Liver (tissue), 9 donors: ENCODE data around the gene GPR39. TPM values are rescaled to one million over a fixed set of nuclear protein-coding genes. Genes with fewer than 3 reads are reported as not detected.

ENCODE experiments used
- DNase-seq: peaks from one replicate; pipeline ENCODE4 v3.0.0-alpha.2; 2017; ENCODE audit warnings: low spot score
- H3K27ac ChIP-seq, 2 donors: one replicate each; pipeline ENCODE4 v1.7.0; 2013; ENCODE audit warnings: inconsistent platforms in 2 of 2, low read length in 2 of 2, control low read depth in 1 of 2, low read depth in 1 of 2, mild to moderate bottlenecking in 1 of 2
- H3K27me3 ChIP-seq, 4 donors: one replicate each; pipeline versions ENCODE4 v1.6.1 to v1.7.0; 2013; ENCODE audit warnings: low read length in 3 of 4, inconsistent platforms in 1 of 4, mild to moderate bottlenecking in 1 of 4, moderate library complexity in 1 of 4; ENCODE audit not compliant: control insufficient read depth in 4 of 4, insufficient read depth in 4 of 4
- H3K36me3 ChIP-seq, 4 donors: one replicate each; pipeline versions ENCODE4 v1.6.1 to v1.7.0; 2013; ENCODE audit warnings: low read length in 3 of 4, mild to moderate bottlenecking in 3 of 4, low read depth in 1 of 4, moderate library complexity in 1 of 4; ENCODE audit not compliant: control insufficient read depth in 4 of 4, insufficient read depth in 3 of 4
- H3K4me1 ChIP-seq, 4 donors: one replicate each; pipeline versions ENCODE4 v1.6.1 to v1.7.0; 2013; ENCODE audit warnings: low read length in 3 of 4, mild to moderate bottlenecking in 3 of 4, moderate library complexity in 1 of 4; ENCODE audit not compliant: control insufficient read depth in 4 of 4, insufficient read depth in 4 of 4
- H3K4me3 ChIP-seq, 3 donors: one replicate each; pipeline versions ENCODE4 v1.6.1 to v1.7.0; 2013; ENCODE audit warnings: low read length in 3 of 3, control low read depth in 1 of 3, low read depth in 1 of 3, mild to moderate bottlenecking in 1 of 3
- H3K9ac ChIP-seq, 2 donors: one replicate each; pipeline ENCODE4 v1.7.0; 2013; ENCODE audit warnings: low read length in 2 of 2, mild to moderate bottlenecking in 2 of 2, moderate library complexity in 2 of 2, control low read depth in 1 of 2, low read depth in 1 of 2
- H3K9me3 ChIP-seq, 4 donors: one replicate each; pipeline versions ENCODE4 v1.6.1 to v1.7.0; 2013; ENCODE audit warnings: low read length in 3 of 4; ENCODE audit not compliant: control insufficient read depth in 4 of 4
- FOXA1 ChIP-seq: IDR thresholded peaks from 2 replicates; pipeline ENCODE4 v1.6.1; 2016; ENCODE audit warnings: antibody characterized with exemption
- FOXA2 ChIP-seq: IDR thresholded peaks from 2 replicates; pipeline ENCODE4 v1.6.1; 2016; ENCODE audit warnings: antibody characterized with exemption
- GABPA ChIP-seq, 2 donors: IDR thresholded peaks in 1 of 2; conservative IDR thresholded peaks in 1 of 2; 2 replicates each; pipeline ENCODE4 v1.6.1; 2016; ENCODE audit warnings: antibody characterized with exemption in 2 of 2, mild to moderate bottlenecking in 1 of 2, moderate library complexity in 1 of 2
- HNF4A ChIP-seq, 2 donors: conservative IDR thresholded peaks; 2 replicates each; pipeline ENCODE4 v1.6.1; 2016; ENCODE audit warnings: antibody characterized with exemption in 2 of 2, mild to moderate bottlenecking in 2 of 2
- HNF4G ChIP-seq: IDR thresholded peaks from 2 replicates; pipeline ENCODE4 v1.6.1; 2016; ENCODE audit warnings: antibody characterized with exemption
- JUND ChIP-seq, 2 donors: IDR thresholded peaks; 2 replicates each; pipeline ENCODE4 v1.6.1; 2016; ENCODE audit warnings: antibody characterized with exemption in 2 of 2
- NR2F2 ChIP-seq: IDR thresholded peaks from 2 replicates; pipeline ENCODE4 v1.6.1; 2016; ENCODE audit warnings: antibody characterized with exemption
- RAD21 ChIP-seq, 2 donors: IDR thresholded peaks; 2 replicates each; pipeline ENCODE4 v1.6.1; 2016; ENCODE audit warnings: antibody characterized with exemption in 2 of 2, mild to moderate bottlenecking in 2 of 2
- SP1 ChIP-seq: IDR thresholded peaks from 2 replicates; pipeline ENCODE4 v1.6.1; 2018; ENCODE audit warnings: antibody characterized with exemption, mild to moderate bottlenecking
- TAF1 ChIP-seq: conservative IDR thresholded peaks from 2 replicates; pipeline ENCODE4 v1.6.1; 2016; ENCODE audit warnings: antibody characterized with exemption, mild to moderate bottlenecking
- YY1 ChIP-seq: IDR thresholded peaks from 2 replicates; pipeline ENCODE4 v1.6.1; 2016; ENCODE audit warnings: antibody characterized with exemption, mild to moderate bottlenecking
- WGBS: extraction: QIAGEN DNeasy Blood & Tissue Kit; methylation state at CpG from one replicate; pipeline ENCODE4 v1.1.7; 2013; 5-methylcytosine and 5-hydroxymethylcytosine counted together
- polyA plus RNA-seq, 2 donors: library from polyadenylated mRNA; stranded (reverse) in 1 of 2; unstranded in 1 of 2; fragments of 200-250 nt in 1 of 2; fragments of >200 nt in 1 of 2; fragmentation: Nextera tagmentation in 1 of 2; extraction: Ambion mirVana in 1 of 2; gene quantifications; one replicate each; pipeline versions ENCODE4 v1.2.1 to v1.2.3, GENCODE V29; 2013 to 2015
- total RNA-seq, 2 donors: library from RNA; depleted of rRNA; stranded (reverse); fragments of >200 nt; gene quantifications; one replicate each; pipeline ENCODE4 v1.2.3, GENCODE V29; 2014
- TF ChIP-seq, protein P1 (sequence below): IDR thresholded peaks from 2 replicates; pipeline ENCODE4 v1.6.1; 2016; ENCODE audit warnings: antibody characterized with exemption
- TF ChIP-seq, protein P2 (sequence below): IDR thresholded peaks from 2 replicates; pipeline ENCODE4 v1.6.1; 2016; ENCODE audit warnings: antibody characterized with exemption
- TF ChIP-seq, protein P3 (sequence below): IDR thresholded peaks from 2 replicates; pipeline ENCODE4 v1.6.1; 2016; ENCODE audit warnings: antibody characterized with exemption
- TF ChIP-seq, protein P4 (sequence below): IDR thresholded peaks from 2 replicates; pipeline ENCODE4 v1.6.1; 2016; ENCODE audit warnings: antibody characterized with exemption, mild to moderate bottlenecking
- donor health status: healthy.
- donor health status: healthy.
- donor health status: healthy.
- donor health status: healthy.
- donor health status: healthy.

GPR39 gene
- total and polyA plus RNA-seq, 4 donors: 2.2 to 13.0 (median 2.8) TPM

DNA sequence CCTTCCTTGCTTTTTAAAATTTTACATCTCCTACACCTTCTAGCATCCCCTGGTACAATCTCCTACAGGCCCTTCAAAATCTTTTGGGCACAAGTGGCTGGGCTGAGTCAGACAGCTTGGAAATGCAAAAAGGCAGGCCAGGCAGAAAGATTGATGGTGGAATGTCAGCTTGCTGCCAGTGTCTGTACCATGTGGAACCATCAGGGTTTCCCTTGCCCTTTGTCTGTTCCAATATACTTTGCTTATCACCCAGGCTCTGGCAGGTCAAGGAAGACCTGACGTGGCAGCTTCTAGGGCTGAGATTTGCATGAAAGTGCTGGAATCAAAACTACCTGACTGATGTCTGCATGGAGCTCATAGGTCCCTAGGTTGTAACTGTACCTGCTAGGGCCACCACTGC is 33.3 kb downstream of the GPR39 start:
- Histone ChIP-seq H3K36me3 (no peaks in the 10 kb centered on the region), H3K27ac (no peak overlapping the region), H3K27me3 (no peaks in the 10 kb centered on the region), H3K4me1 (no peaks in the 10 kb centered on the region), H3K9ac (no peak overlapping the region), H3K9me3 (no peaks in the 10 kb centered on the region), H3K4me3 (no peak overlapping the region)
- no peak for TF ChIP-seq RAD21 (IDR thresholded peaks at IDR 0.05)
- TF ChIP-seq YY1: no peak
- TF ChIP-seq HNF4A (conservative IDR thresholded peaks at IDR 0.05): no peak
- 91% methylated on average over 1 of the region's 1 CpG for WGBS
- DNase-seq: no peak

DNA sequence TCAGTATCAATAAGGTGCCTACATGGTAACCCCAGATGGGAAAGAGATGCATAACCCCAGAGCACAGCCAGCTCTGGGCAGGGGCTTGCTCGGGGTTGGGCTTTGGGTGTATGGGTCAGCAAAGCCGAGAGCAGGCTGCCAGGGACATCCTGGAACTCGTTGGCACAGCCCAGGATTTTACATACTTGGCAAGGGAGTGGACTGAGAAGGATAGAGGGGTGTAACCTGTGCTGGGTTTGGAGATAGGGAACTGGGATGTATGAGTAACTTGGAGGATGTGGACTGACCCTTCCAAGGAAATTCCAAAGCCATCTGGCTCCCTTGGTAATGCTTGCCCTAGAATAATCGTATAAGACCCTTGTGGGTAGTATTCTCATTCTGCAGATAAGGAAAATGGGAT is 44.2 kb downstream of the GPR39 start:
- WGBS: 76% methylated on average over 4 of the region's 4 CpGs

DNA sequence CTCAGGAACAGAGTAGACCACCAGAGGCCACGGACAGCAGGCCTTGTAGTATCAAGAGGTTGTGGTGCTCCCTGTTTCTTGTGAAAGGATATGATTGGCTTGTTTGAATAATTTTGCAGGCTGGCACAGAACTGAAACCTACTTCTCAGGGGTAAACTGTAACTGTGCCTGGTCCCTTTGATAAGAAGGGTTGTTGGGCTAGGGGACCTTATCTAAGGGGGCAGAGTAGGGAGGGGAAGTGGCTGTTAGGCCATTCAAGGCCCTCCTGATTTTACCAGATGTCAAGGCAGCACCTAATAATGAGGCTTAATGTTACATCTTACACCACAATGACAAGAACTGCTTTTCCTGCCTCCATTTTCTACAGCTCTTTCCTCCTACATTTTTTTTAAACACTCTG is 45.6 kb downstream of the GPR39 start:
- Histone ChIP-seq H3K27ac (no peak overlapping the region), H3K9me3 (peaks cover 30 to 52% (median 33%) of the 10 kb centered on the region in 4 donors), H3K4me3 (peak overlapping the region in 1 of 3 donors; percentile 20), H3K4me1 (no peaks in the 10 kb centered on the region), H3K36me3 (peaks cover 0 to 14% (median 1%) of the 10 kb centered on the region in 4 donors), H3K27me3 (no peaks in the 10 kb centered on the region), H3K9ac (no peak overlapping the region)
- 84% methylated on average over 1 of the region's 1 CpG for WGBS
- no peak for DNase-seq
- TF ChIP-seq TAF1 (no peak), NR2F2 (no peak), FOXA1 (no peak), HNF4G (no peak)
- TF ChIP-seq, protein P1, sequence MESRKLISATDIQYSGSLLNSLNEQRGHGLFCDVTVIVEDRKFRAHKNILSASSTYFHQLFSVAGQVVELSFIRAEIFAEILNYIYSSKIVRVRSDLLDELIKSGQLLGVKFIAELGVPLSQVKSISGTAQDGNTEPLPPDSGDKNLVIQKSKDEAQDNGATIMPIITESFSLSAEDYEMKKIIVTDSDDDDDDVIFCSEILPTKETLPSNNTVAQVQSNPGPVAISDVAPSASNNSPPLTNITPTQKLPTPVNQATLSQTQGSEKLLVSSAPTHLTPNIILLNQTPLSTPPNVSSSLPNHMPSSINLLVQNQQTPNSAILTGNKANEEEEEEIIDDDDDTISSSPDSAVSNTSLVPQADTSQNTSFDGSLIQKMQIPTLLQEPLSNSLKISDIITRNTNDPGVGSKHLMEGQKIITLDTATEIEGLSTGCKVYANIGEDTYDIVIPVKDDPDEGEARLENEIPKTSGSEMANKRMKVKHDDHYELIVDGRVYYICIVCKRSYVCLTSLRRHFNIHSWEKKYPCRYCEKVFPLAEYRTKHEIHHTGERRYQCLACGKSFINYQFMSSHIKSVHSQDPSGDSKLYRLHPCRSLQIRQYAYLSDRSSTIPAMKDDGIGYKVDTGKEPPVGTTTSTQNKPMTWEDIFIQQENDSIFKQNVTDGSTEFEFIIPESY: no peak
- TF ChIP-seq, protein P2, sequence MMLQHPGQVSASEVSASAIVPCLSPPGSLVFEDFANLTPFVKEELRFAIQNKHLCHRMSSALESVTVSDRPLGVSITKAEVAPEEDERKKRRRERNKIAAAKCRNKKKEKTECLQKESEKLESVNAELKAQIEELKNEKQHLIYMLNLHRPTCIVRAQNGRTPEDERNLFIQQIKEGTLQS: no peak

More for the DNA sequence above, 44.2 kb downstream of the GPR39 start:
- Histone ChIP-seq H3K9ac (no peak overlapping the region), H3K36me3 (peaks cover 0 to 11% (median 1%) of the 10 kb centered on the region in 4 donors), H3K4me1 (no peaks in the 10 kb centered on the region), H3K9me3 (peaks cover 20 to 38% (median 23%) of the 10 kb centered on the region in 4 donors), H3K27me3 (no peaks in the 10 kb centered on the region), H3K4me3 (no peak overlapping the region), H3K27ac (no peak overlapping the region)
- no peak for DNase-seq
- TF ChIP-seq HNF4G (no peak), JUND (IDR thresholded peaks at IDR 0.05) (no peak), FOXA2 (no peak), SP1 (no peak), GABPA (IDR thresholded peaks at IDR 0.05 in 1 of 2, conservative IDR thresholded peaks at IDR 0.05 in 1 of 2) (no peak), NR2F2 (no peak), FOXA1 (no peak), HNF4A (conservative IDR thresholded peaks at IDR 0.05) (no peak), RAD21 (IDR thresholded peaks at IDR 0.05) (no peak), TAF1 (no peak)
- TF ChIP-seq, protein P3, sequence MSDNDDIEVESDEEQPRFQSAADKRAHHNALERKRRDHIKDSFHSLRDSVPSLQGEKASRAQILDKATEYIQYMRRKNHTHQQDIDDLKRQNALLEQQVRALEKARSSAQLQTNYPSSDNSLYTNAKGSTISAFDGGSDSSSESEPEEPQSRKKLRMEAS: no peak
- TF ChIP-seq, protein P4, sequence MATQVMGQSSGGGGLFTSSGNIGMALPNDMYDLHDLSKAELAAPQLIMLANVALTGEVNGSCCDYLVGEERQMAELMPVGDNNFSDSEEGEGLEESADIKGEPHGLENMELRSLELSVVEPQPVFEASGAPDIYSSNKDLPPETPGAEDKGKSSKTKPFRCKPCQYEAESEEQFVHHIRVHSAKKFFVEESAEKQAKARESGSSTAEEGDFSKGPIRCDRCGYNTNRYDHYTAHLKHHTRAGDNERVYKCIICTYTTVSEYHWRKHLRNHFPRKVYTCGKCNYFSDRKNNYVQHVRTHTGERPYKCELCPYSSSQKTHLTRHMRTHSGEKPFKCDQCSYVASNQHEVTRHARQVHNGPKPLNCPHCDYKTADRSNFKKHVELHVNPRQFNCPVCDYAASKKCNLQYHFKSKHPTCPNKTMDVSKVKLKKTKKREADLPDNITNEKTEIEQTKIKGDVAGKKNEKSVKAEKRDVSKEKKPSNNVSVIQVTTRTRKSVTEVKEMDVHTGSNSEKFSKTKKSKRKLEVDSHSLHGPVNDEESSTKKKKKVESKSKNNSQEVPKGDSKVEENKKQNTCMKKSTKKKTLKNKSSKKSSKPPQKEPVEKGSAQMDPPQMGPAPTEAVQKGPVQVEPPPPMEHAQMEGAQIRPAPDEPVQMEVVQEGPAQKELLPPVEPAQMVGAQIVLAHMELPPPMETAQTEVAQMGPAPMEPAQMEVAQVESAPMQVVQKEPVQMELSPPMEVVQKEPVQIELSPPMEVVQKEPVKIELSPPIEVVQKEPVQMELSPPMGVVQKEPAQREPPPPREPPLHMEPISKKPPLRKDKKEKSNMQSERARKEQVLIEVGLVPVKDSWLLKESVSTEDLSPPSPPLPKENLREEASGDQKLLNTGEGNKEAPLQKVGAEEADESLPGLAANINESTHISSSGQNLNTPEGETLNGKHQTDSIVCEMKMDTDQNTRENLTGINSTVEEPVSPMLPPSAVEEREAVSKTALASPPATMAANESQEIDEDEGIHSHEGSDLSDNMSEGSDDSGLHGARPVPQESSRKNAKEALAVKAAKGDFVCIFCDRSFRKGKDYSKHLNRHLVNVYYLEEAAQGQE: no peak
